Measurements from ENCODE around the gene CCNL2. TPM values are rescaled to one million over a fixed set of nuclear protein-coding genes. Genes with fewer than 3 reads are reported as not detected.
A peak's percentile ranks its signal among the peaks of the same experiment; 100 is the strongest.

Gene CCNL2
- total and polyA plus RNA-seq, 2 of the 13 experiments (the other 11 are each of a cell fraction or from before 2014, with no cell fraction given), result 105 to 340 TPM

GRCh38 chr1:1402072-1402900 lies 3.2 kb upstream of the CCNL2 start (continued):
- no peak for TF ChIP-seq RERE (CRISPR knock-in tag; IDR thresholded peaks at IDR 0.05; ENCODE audit: low read depth)
- TF ChIP-seq SMC3 (IDR thresholded peaks at IDR 0.05; ENCODE audit: low read length), result peak; percentile 15; the same call in 1 of the 2 replicates
- TF ChIP-seq GRHL1 (CRISPR knock-in tag; conservative IDR thresholded peaks at IDR 0.05), result no peak
- no peak for TF ChIP-seq ZNF878 (CRISPR knock-in tag; IDR thresholded peaks at IDR 0.05)
- no peak for TF ChIP-seq RFX5 (IDR thresholded peaks at IDR 0.05; ENCODE audit: low read depth, low read length)
- no peak for TF ChIP-seq ZNF33A (CRISPR knock-in tag; IDR thresholded peaks at IDR 0.05; ENCODE audit: borderline replicate concordance)
- no peak for TF ChIP-seq IKZF4 (CRISPR knock-in tag; IDR thresholded peaks at IDR 0.05; ENCODE audit: borderline replicate concordance, low read depth, not compliant biosample characterization)
- TF ChIP-seq ZBTB33 (CRISPR knock-in tag; IDR thresholded peaks at IDR 0.05), result peak; percentile 99
- TF ChIP-seq POLR2G (IDR thresholded peaks at IDR 0.05; ENCODE audit: low read depth, low read length), result peak; percentile 42; the same call in 1 of the 2 replicates
- no peak for TF ChIP-seq JDP2 (CRISPR knock-in tag; IDR thresholded peaks at IDR 0.05; ENCODE audit: borderline replicate concordance)
- TF ChIP-seq FOSL2 (CRISPR knock-in tag; IDR thresholded peaks at IDR 0.05), result no peak
- TF ChIP-seq ZNF672 (CRISPR knock-in tag; IDR thresholded peaks at IDR 0.05), result no peak
- TF ChIP-seq GMEB2 (CRISPR knock-in tag; IDR thresholded peaks at IDR 0.05; ENCODE audit: low read depth), result no peak
- TF ChIP-seq CREB3 (CRISPR knock-in tag; IDR thresholded peaks at IDR 0.05), result no peak
- TF ChIP-seq ZBTB7A (CRISPR knock-in tag; IDR thresholded peaks at IDR 0.05), result no peak
